Heart left ventricle (tissue), 13 donors: ENCODE results near the gene TBC1D8.

Source experiments
- CTCF ChIP-seq, 12 donors: fragments of 200-600 bp; sonication (generic) in 4 of 12; IDR thresholded peaks; one replicate each; pipeline versions ENCODE4 v1.5.0 to v1.8.0; 2018 to 2022; ENCODE audit warnings: antibody characterized with exemption in 12 of 12, mild to moderate bottlenecking in 5 of 12
- POLR2A ChIP-seq, 2 donors: fragments of 450-650 bp; IDR thresholded peaks; one replicate each; pipeline ENCODE4 v1.6.1; 2017; ENCODE audit warnings: antibody characterized with exemption in 2 of 2, mild to moderate bottlenecking in 2 of 2, moderate library complexity in 2 of 2
- donor health status: ischemic (EF 13 %, LVEDD 7.1; RV severe dilation, severe dysfunction).
- donor health status: DM: no; HTN: yes; CAD: no.
- donor health status: DM: no; HTN: no; CAD: no.
- donor health status: ischemic (EF 25% LVEDD 6.9; RV normal size, moderate dysfunction).
- donor health status: ischemic (EF 25% LVEDD 5.7; RV mildly dilated, moderate dysfunction).
- donor health status: ischemic (EF 35%, LVEDD 5.7; RV mildly dilated, moderate dysfunction).
- donor health status: nonischemic (EF 11% LVEDD 7.7; RV severe dilation, severe dysfunction).
- donor health status: DM: yes; HTN: yes; CAD: no.
- donor health status: PGD.
- donor health status: ischemic (EF 29% LVEDD 5.4; RV normal size, mild dysfunction).
- donor health status: nonischemic (EF 23%, LVEDD 6.1; RV moderate dilation, normal function).

GRCh38 chr2:101007415-101008345 is 143.5 kb downstream of the TBC1D8 start:
- TF ChIP-seq CTCF (IDR thresholded peaks at IDR 0.05) = no peak
- TF ChIP-seq POLR2A (IDR thresholded peaks at IDR 0.05) = no peak
